ENCODE data around the gene SCFD1.

DNA sequence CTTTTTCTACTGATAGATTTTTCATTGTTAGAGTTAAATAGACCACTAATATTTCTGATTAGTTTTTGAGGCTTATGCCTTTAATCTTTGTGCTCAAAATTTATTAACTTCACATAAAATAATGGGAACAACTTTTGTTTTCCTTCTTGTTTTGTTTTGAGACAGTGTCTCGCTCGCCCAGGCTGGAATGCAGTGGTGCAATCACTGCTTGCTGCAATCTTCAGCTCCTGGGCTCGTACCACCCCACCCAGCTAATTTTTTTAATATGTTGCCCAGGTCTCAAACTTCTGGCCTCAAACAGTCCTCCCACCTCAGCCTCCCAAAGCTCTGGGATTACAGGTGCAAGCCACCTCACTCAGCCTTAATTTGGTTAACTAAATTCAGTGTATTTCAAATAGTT lies 16.8 kb downstream of the SCFD1 start:
- TF ChIP-seq YY1 (IDR thresholded peaks at IDR 0.05): no peak
- TF ChIP-seq, protein P1, sequence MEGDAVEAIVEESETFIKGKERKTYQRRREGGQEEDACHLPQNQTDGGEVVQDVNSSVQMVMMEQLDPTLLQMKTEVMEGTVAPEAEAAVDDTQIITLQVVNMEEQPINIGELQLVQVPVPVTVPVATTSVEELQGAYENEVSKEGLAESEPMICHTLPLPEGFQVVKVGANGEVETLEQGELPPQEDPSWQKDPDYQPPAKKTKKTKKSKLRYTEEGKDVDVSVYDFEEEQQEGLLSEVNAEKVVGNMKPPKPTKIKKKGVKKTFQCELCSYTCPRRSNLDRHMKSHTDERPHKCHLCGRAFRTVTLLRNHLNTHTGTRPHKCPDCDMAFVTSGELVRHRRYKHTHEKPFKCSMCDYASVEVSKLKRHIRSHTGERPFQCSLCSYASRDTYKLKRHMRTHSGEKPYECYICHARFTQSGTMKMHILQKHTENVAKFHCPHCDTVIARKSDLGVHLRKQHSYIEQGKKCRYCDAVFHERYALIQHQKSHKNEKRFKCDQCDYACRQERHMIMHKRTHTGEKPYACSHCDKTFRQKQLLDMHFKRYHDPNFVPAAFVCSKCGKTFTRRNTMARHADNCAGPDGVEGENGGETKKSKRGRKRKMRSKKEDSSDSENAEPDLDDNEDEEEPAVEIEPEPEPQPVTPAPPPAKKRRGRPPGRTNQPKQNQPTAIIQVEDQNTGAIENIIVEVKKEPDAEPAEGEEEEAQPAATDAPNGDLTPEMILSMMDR (IDR thresholded peaks at IDR 0.05; ENCODE audit: low read depth, low read length, missing input control): no peak
- no peak for TF ChIP-seq HNF4G (IDR thresholded peaks at IDR 0.05)
- TF ChIP-seq, protein P2, sequence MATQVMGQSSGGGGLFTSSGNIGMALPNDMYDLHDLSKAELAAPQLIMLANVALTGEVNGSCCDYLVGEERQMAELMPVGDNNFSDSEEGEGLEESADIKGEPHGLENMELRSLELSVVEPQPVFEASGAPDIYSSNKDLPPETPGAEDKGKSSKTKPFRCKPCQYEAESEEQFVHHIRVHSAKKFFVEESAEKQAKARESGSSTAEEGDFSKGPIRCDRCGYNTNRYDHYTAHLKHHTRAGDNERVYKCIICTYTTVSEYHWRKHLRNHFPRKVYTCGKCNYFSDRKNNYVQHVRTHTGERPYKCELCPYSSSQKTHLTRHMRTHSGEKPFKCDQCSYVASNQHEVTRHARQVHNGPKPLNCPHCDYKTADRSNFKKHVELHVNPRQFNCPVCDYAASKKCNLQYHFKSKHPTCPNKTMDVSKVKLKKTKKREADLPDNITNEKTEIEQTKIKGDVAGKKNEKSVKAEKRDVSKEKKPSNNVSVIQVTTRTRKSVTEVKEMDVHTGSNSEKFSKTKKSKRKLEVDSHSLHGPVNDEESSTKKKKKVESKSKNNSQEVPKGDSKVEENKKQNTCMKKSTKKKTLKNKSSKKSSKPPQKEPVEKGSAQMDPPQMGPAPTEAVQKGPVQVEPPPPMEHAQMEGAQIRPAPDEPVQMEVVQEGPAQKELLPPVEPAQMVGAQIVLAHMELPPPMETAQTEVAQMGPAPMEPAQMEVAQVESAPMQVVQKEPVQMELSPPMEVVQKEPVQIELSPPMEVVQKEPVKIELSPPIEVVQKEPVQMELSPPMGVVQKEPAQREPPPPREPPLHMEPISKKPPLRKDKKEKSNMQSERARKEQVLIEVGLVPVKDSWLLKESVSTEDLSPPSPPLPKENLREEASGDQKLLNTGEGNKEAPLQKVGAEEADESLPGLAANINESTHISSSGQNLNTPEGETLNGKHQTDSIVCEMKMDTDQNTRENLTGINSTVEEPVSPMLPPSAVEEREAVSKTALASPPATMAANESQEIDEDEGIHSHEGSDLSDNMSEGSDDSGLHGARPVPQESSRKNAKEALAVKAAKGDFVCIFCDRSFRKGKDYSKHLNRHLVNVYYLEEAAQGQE (IDR thresholded peaks at IDR 0.05): no peak
- no peak for TF ChIP-seq JUND (IDR thresholded peaks at IDR 0.05)
- no peak for TF ChIP-seq FOXA1 (IDR thresholded peaks at IDR 0.05)
